Mesothelial cell of epicardium (in vitro differentiated cells): ENCODE measurements around the gene TAL2. TPM values are rescaled to one million over a fixed set of nuclear protein-coding genes. Genes with fewer than 3 reads are reported as not detected.

Source experiments
- DNase-seq, 2 experiments: peaks; one replicate each; pipeline ENCODE4 v3.0.0; 2021; ENCODE audit warnings: low spot score in 2 of 2; ENCODE audit not compliant: unreplicated experiment in 2 of 2
- H3K27ac Mint-ChIP-seq: 2 replicates; pipeline ENCODE4 v1.8.0; 2021; ENCODE audit warnings: mixed read lengths
- H3K27me3 Mint-ChIP-seq: 2 replicates; pipeline ENCODE4 v1.8.0; 2021; ENCODE audit warnings: low read depth, mixed read lengths
- H3K36me3 Mint-ChIP-seq: 2 replicates; pipeline ENCODE4 v1.8.0; 2021; ENCODE audit warnings: mixed read lengths
- H3K4me1 Mint-ChIP-seq: 2 replicates; pipeline ENCODE4 v1.8.0; 2021; ENCODE audit warnings: mixed read lengths
- H3K4me3 Mint-ChIP-seq: 2 replicates; pipeline ENCODE4 v1.8.0; 2021; ENCODE audit warnings: mild to moderate bottlenecking, moderate library complexity, mixed read lengths
- H3K9me3 Mint-ChIP-seq: 2 replicates; pipeline ENCODE4 v1.8.0; 2021; ENCODE audit warnings: mixed read lengths
- CTCF ChIP-seq: fragments of 200-600 bp; sonication (generic); IDR thresholded peaks from one replicate; pipeline ENCODE4 v1.5.0; 2021; ENCODE audit warnings: antibody characterized with exemption; ENCODE audit not compliant: unreplicated experiment
- total RNA-seq: library from RNA; stranded (reverse); gene quantifications from 3 replicates; pipeline ENCODE4 v1.2.1, GENCODE V29; 2021

The TAL2 gene
- total RNA-seq, 1 donor from 2014 or later, result 0.47 TPM

- no peaks in the 10 kb centered on the region for H3K27me3 Mint-ChIP-seq
- H3K36me3 Mint-ChIP-seq, result peaks cover 7% of the 10 kb centered on the region
- no peaks in the 10 kb centered on the region for H3K4me1 Mint-ChIP-seq
- DNase-seq, result no peak
- no peaks in the 10 kb centered on the region for H3K9me3 Mint-ChIP-seq
- no peak overlapping the region for H3K27ac Mint-ChIP-seq
- H3K4me3 Mint-ChIP-seq, result no peak overlapping the region
- TF ChIP-seq CTCF, result no peak
Measured at GRCh38 chr9:105708405-105708804, 46.1 kb downstream of the TAL2 start.

GRCh38 chr9:105710638-105711037 is 48.4 kb downstream of the TAL2 start:
- no peak overlapping the region for H3K4me3 Mint-ChIP-seq
- no peaks in the 10 kb centered on the region for H3K27me3 Mint-ChIP-seq
- TF ChIP-seq CTCF, result no peak
- H3K27ac Mint-ChIP-seq, result no peak overlapping the region
- H3K9me3 Mint-ChIP-seq, result peaks cover 5% of the 10 kb centered on the region
- peaks cover 14% of the 10 kb centered on the region for H3K36me3 Mint-ChIP-seq
- DNase-seq, result no peak
- no peaks in the 10 kb centered on the region for H3K4me1 Mint-ChIP-seq

DNA sequence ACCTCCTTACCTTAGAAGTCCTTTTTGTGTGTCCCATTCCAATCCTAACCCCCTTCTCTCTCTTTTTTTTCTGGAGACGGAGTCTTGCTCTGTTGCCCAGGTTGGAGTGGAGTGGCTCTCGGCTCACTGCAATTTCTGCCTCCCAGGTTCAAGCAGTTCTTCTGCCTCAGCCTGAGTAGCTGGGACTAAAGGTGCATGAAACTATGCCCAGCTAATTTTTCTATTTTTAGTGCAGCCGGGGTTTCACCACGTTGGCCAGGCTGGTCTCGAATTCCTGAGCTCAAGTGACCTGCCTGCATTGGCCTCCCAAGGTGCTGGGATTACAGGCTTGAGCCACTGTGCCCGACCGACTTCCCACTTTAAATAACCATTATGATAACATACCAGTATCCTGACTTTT is 49.6 kb downstream of the TAL2 start:
- no peak for DNase-seq
- TF ChIP-seq CTCF, result no peak
- H3K4me1 Mint-ChIP-seq, result no peaks in the 10 kb centered on the region
- H3K4me3 Mint-ChIP-seq, result no peak overlapping the region
- H3K27me3 Mint-ChIP-seq, result no peaks in the 10 kb centered on the region
- peaks cover 13% of the 10 kb centered on the region for H3K36me3 Mint-ChIP-seq
- peaks cover 6% of the 10 kb centered on the region for H3K9me3 Mint-ChIP-seq
- no peak overlapping the region for H3K27ac Mint-ChIP-seq

DNA sequence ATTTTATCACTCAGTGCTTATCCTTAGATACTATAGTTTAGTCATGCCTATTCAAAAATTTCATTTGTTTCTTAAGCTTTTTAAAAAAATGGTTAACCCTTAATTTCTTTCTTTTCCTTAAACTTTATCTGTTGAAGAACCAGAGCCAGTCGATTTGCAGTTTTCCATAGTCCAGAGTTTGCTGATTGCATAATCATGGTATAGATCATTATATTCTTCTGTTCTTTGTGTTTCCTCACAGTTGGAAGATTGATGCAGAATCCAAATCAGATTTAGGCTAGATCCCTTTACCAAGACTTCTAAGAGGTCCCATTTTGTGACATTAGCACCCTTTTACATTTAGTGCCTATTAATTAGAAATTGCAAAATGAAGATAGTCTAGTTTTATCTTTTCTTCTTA is 50.0 kb downstream of the TAL2 start:
- Mint-ChIP-seq H3K36me3 (peaks cover 13% of the 10 kb centered on the region), H3K4me3 (no peak overlapping the region), H3K27ac (no peak overlapping the region), H3K9me3 (peaks cover 6% of the 10 kb centered on the region), H3K27me3 (no peaks in the 10 kb centered on the region), H3K4me1 (no peaks in the 10 kb centered on the region)
- no peak for TF ChIP-seq CTCF
- DNase-seq, result no peak

Other genes with a start within 250 kb of the TAL2 start
- 9.1 to 11.0 TPM (median 10.6 TPM) in 3 replicates for gene FSD1L, start 214.4 kb upstream of the TAL2 start, total RNA-seq
- 26.8 to 29.6 TPM (median 29.2 TPM) in 3 replicates for gene FKTN, start 104.3 kb upstream of the TAL2 start, total RNA-seq
- gene TMEM38B, start 32.1 kb downstream of the TAL2 start, total RNA-seq, result 12.3 to 14.8 TPM (median 14.1 TPM) in 3 replicates